ENCODE data around the gene LYRM2. TPM values are rescaled to one million over a fixed set of nuclear protein-coding genes. Genes with fewer than 3 reads are reported as not detected.

LYRM2 gene
- total RNA-seq, 1 experiment from 2014 or later: 26.3 TPM

- no peak for DNase-seq (ENCODE audit: low read depth, low spot score)
- Histone ChIP-seq H3K4me3 (replicated peaks in 1 of 2; ENCODE audit: low read depth in 1 of 2, low read length in 2 of 2) (no peak overlapping the region), H3K36me3 (ENCODE audit: control insufficient read depth in 1 of 2, insufficient read depth in 2 of 2, low read length in 2 of 2) (peaks cover 48 to 53% of the 10 kb centered on the region in 2 experiments), H4K20me1 (ENCODE audit: insufficient read depth) (no peaks in the 10 kb centered on the region), H2AFZ (ENCODE audit: low read depth, low read length, poor library complexity, severe bottlenecking) (no peak overlapping the region), H3K4me2 (ENCODE audit: low read length) (no peak overlapping the region), H3K9ac (ENCODE audit: low read length) (no peak overlapping the region), H3K79me2 (ENCODE audit: insufficient read depth, low read length) (no peaks in the 10 kb centered on the region), H3K9me3 (ENCODE audit: control insufficient read depth in 1 of 2, insufficient read depth in 1 of 2, low read depth in 1 of 2, low read length in 2 of 2) (no peaks in the 10 kb centered on the region), H3K27ac (ENCODE audit: low read depth, low read length) (no peak overlapping the region), H3K9me2 (ENCODE audit: insufficient read depth) (no peaks in the 10 kb centered on the region), H3K27me3 (ENCODE audit: insufficient read depth, low read length) (no peaks in the 10 kb centered on the region), H3K4me1 (ENCODE audit: control insufficient read depth in 1 of 2, insufficient read depth in 2 of 2, low read length in 2 of 2) (no peaks in the 10 kb centered on the region)
- TF ChIP-seq CEBPB (IDR thresholded peaks at IDR 0.05; ENCODE audit: low read depth) (no peak), SIN3A (IDR thresholded peaks at IDR 0.05; ENCODE audit: low read depth) (no peak), EZH2phosphoT487 (IDR thresholded peaks at IDR 0.05; ENCODE audit: borderline replicate concordance) (no peak), EZH2 (IDR thresholded peaks at IDR 0.05) (no peak), ATF3 (IDR thresholded peaks at IDR 0.05) (no peak), YY1 (IDR thresholded peaks at IDR 0.05; ENCODE audit: extremely low read depth, insufficient replicate concordance, low read depth, low read length) (no peak)
- no peak for ATAC-seq
- RAD21 ChIA-PET (ENCODE audit: low non-redundant PET in 1 of 2, low total read pairs in 2 of 2, uncharacterized antibody in 2 of 2, unreplicated experiment in 2 of 2): no interaction called here
- CTCF ChIA-PET: no interaction called here
- BruUV-seq (replicated peaks): no TSS peak
- POLR2A ChIA-PET: no interaction called here
- intact Hi-C loops (cut with micrococcal nuclease): no loop called here
Measured at GRCh38 chr6:89662659-89663223, 24.2 kb upstream of the LYRM2 start.

GRCh38 chr6:89661559-89661958 is 23.0 kb upstream of the LYRM2 start:
- H3K9me3 ChIP-seq (ENCODE audit: control insufficient read depth in 1 of 2, insufficient read depth in 1 of 2, low read depth in 1 of 2, low read length in 2 of 2): no peaks in the 10 kb centered on the region
- H3K36me3 ChIP-seq (ENCODE audit: control insufficient read depth in 1 of 2, insufficient read depth in 2 of 2, low read length in 2 of 2): peaks cover 50 to 59% of the 10 kb centered on the region in 2 experiments
- DNase-seq (ENCODE audit: low read depth, low spot score): no peak
- no peak overlapping the region for H3K4me3 ChIP-seq (replicated peaks in 1 of 2; ENCODE audit: low read depth in 1 of 2, low read length in 2 of 2)
- no peaks in the 10 kb centered on the region for H4K20me1 ChIP-seq (ENCODE audit: insufficient read depth)
- H3K27me3 ChIP-seq (ENCODE audit: insufficient read depth, low read length): no peaks in the 10 kb centered on the region
- H3K9ac ChIP-seq (ENCODE audit: low read length): no peak overlapping the region
- no peaks in the 10 kb centered on the region for H3K4me1 ChIP-seq (ENCODE audit: control insufficient read depth in 1 of 2, insufficient read depth in 2 of 2, low read length in 2 of 2)
- ATAC-seq: no peak
- RAD21 ChIA-PET (ENCODE audit: low non-redundant PET in 1 of 2, low total read pairs in 2 of 2, uncharacterized antibody in 2 of 2, unreplicated experiment in 2 of 2): no interaction called here
- CTCF ChIA-PET: no interaction called here
- no peak overlapping the region for H3K27ac ChIP-seq (ENCODE audit: low read depth, low read length)
- no peak overlapping the region for H3K4me2 ChIP-seq (ENCODE audit: low read length)
- intact Hi-C loops (cut with micrococcal nuclease): no loop called here
- POLR2A ChIA-PET: no interaction called here
- no TSS peak for BruUV-seq (replicated peaks)
- no peaks in the 10 kb centered on the region for H3K79me2 ChIP-seq (ENCODE audit: insufficient read depth, low read length)
- H2AFZ ChIP-seq (ENCODE audit: low read depth, low read length, poor library complexity, severe bottlenecking): no peak overlapping the region
- H3K9me2 ChIP-seq (ENCODE audit: insufficient read depth): no peaks in the 10 kb centered on the region
- TF ChIP-seq POLR2A (IDR thresholded peaks at IDR 0.05; ENCODE audit: borderline replicate concordance, extremely low read depth, insufficient read depth, insufficient read length) (no peak), CTCF (IDR thresholded peaks at IDR 0.05 in 2 of 3, conservative IDR thresholded peaks at IDR 0.05 in 1 of 3; ENCODE audit: borderline replicate concordance in 1 of 3, insufficient read depth in 1 of 3, low read depth in 2 of 3, low read length in 2 of 3) (no peak), ZBTB33 (IDR thresholded peaks at IDR 0.05; ENCODE audit: extremely low read depth, insufficient replicate concordance, low read length) (no peak), TCF7L2 (IDR thresholded peaks at IDR 0.05; ENCODE audit: borderline replicate concordance, extremely low read depth, insufficient read depth, insufficient read length) (no peak), SP1 (IDR thresholded peaks at IDR 0.05; ENCODE audit: low read depth) (no peak), REST (IDR thresholded peaks at IDR 0.05; ENCODE audit: low read depth) (no peak)

All from HCT116 (cell line).